HepG2 (cell line): ENCODE measurements around the gene IFIT1. TPM values are rescaled to one million over a fixed set of nuclear protein-coding genes. Genes with fewer than 3 reads are reported as not detected.

Source experiments
- ARHGAP35 ChIP-seq: sonication (generic); formaldehyde crosslinking; IDR thresholded peaks from 2 replicates; pipeline ENCODE4 v1.9.0; 2022; ENCODE audit warnings: mild to moderate bottlenecking, inconsistent platforms, moderate library complexity, missing genetic modification reagents, borderline replicate concordance
- ATF4 ChIP-seq, 2 experiments: fragments of 450-650 bp in 1 of 2; sonication (generic) in 1 of 2; formaldehyde crosslinking; IDR thresholded peaks; 2 replicates each; pipeline versions ENCODE4 v1.5.0 to v1.8.0; 2020 to 2022; ENCODE audit warnings: mild to moderate bottlenecking in 1 of 2, missing genetic modification reagents in 1 of 2
- CBX2 ChIP-seq, 2 experiments: fragments of 200-600 bp in 1 of 2; sonication (generic); formaldehyde crosslinking in 1 of 2; IDR thresholded peaks; 2 replicates each; pipeline versions ENCODE4 v1.7.0 to v1.8.1; 2018 to 2022; ENCODE audit warnings: low read depth in 2 of 2, low read length in 1 of 2, mild to moderate bottlenecking in 1 of 2, missing genetic modification reagents in 1 of 2
- CEBPG ChIP-seq: IDR thresholded peaks from 2 replicates; pipeline ENCODE4 v1.6.1; 2016
- CENPX ChIP-seq: sonication (generic); formaldehyde crosslinking; IDR thresholded peaks from 2 replicates; pipeline ENCODE4 v1.9.0; 2021; ENCODE audit warnings: mild to moderate bottlenecking, missing genetic modification reagents, moderate library complexity
- ESRRA ChIP-seq: sonication (generic); formaldehyde crosslinking; IDR thresholded peaks from 2 replicates; pipeline ENCODE4 v1.5.1; 2020; ENCODE audit warnings: mild to moderate bottlenecking, low read depth, missing genetic modification reagents
- GATAD1 ChIP-seq: IDR thresholded peaks from 2 replicates; pipeline ENCODE4 v1.6.1; 2016; ENCODE audit warnings: missing genetic modification reagents, missing compliant biosample characterization
- KAT7 ChIP-seq: IDR thresholded peaks from 2 replicates; pipeline ENCODE4 v1.6.1; 2018; ENCODE audit warnings: borderline replicate concordance, missing compliant biosample characterization
- KDM1A ChIP-seq: IDR thresholded peaks from 2 replicates; pipeline ENCODE4 v1.6.1; 2016; ENCODE audit warnings: missing compliant biosample characterization
- MIXL1 ChIP-seq: IDR thresholded peaks from 2 replicates; pipeline ENCODE4 v1.6.1; 2016
- MTF2 ChIP-seq: sonication (generic); formaldehyde crosslinking; IDR thresholded peaks from 2 replicates; pipeline ENCODE4 v1.5.0; 2020; ENCODE audit warnings: missing genetic modification reagents, borderline replicate concordance
- NFRKB ChIP-seq: fragments of 450-650 bp; IDR thresholded peaks from 2 replicates; pipeline ENCODE4 v1.6.1; 2017
- POLR2G ChIP-seq: fragments of 200-400 bp; formaldehyde crosslinking; IDR thresholded peaks from 2 replicates; pipeline ENCODE4 v1.6.1; 2018; ENCODE audit warnings: mild to moderate bottlenecking, low read depth, low read length, moderate library complexity
- RAD21 ChIP-seq: fragments of 450-650 bp; formaldehyde crosslinking; IDR thresholded peaks from 2 replicates; pipeline ENCODE4 v1.5.0; 2020; ENCODE audit warnings: mild to moderate bottlenecking
- TRIM22 ChIP-seq: fragments of 450-650 bp; IDR thresholded peaks from 2 replicates; pipeline ENCODE4 v1.6.1; 2017
- ZBTB33 ChIP-seq: sonication (generic); formaldehyde crosslinking; IDR thresholded peaks from 2 replicates; pipeline ENCODE4 v1.4.0; 2020; ENCODE audit warnings: missing genetic modification reagents
- ZBTB42 ChIP-seq: sonication (generic); formaldehyde crosslinking; IDR thresholded peaks from 2 replicates; pipeline ENCODE4 v1.5.0; 2020; ENCODE audit warnings: mild to moderate bottlenecking, missing genetic modification reagents
- ZBTB43 ChIP-seq: sonication (generic); formaldehyde crosslinking; conservative IDR thresholded peaks from 2 replicates; pipeline ENCODE4 v1.4.0; 2020; ENCODE audit warnings: missing genetic modification reagents
- ZEB1 ChIP-seq: IDR thresholded peaks from 2 replicates; pipeline ENCODE4 v1.6.1; 2012; ENCODE audit warnings: mild to moderate bottlenecking, low read depth, inconsistent platforms; ENCODE audit not compliant: insufficient replicate concordance
- ZFP36L1 ChIP-seq: sonication (generic); formaldehyde crosslinking; IDR thresholded peaks from 2 replicates; pipeline ENCODE4 v1.8.0; 2022; ENCODE audit warnings: mild to moderate bottlenecking, missing genetic modification reagents, moderate library complexity
- ZMAT3 ChIP-seq: sonication (generic); formaldehyde crosslinking; conservative IDR thresholded peaks from 2 replicates; pipeline ENCODE4 v1.7.0; 2021; ENCODE audit warnings: missing genetic modification reagents
- ZNF3 ChIP-seq: IDR thresholded peaks from 2 replicates; pipeline ENCODE4 v1.7.0; 2017; ENCODE audit warnings: inconsistent platforms
- ZNF362 ChIP-seq: sonication (generic); formaldehyde crosslinking; IDR thresholded peaks from 2 replicates; pipeline ENCODE4 v1.4.0; 2020; ENCODE audit warnings: missing genetic modification reagents, mild to moderate bottlenecking, borderline replicate concordance
- ZNF776 ChIP-seq: sonication (generic); formaldehyde crosslinking; IDR thresholded peaks from 2 replicates; pipeline ENCODE4 v1.4.0; 2020; ENCODE audit warnings: mild to moderate bottlenecking, missing genetic modification reagents
- ZSCAN30 ChIP-seq: sonication (generic); formaldehyde crosslinking; IDR thresholded peaks from 2 replicates; pipeline ENCODE4 v1.5.0; 2020; ENCODE audit warnings: mild to moderate bottlenecking, missing genetic modification reagents
- polyA plus RNA-seq, 8 experiments: library from polyadenylated mRNA; depleted of rRNA in 3 of 8; stranded (reverse) in 7 of 8; unstranded in 1 of 8; fragments of >200 nt; fragmentation: Illumina TruSeq in 4 of 8; extraction: Trizol in 4 of 8; gene quantifications; 2 replicates each; pipeline versions ENCODE4 v1.2.1 to v1.2.3, GENCODE V29; 2011 to 2016; ENCODE audit warnings: low read depth in 4 of 8, missing spikeins in 1 of 8, mixed read lengths in 1 of 8; ENCODE audit not compliant: insufficient read depth in 1 of 8
- total RNA-seq, 5 experiments: library from RNA; depleted of rRNA; stranded (reverse); fragments of >200 nt; fragmentation: Illumina TruSeq; extraction: Trizol; gene quantifications; 2 replicates each; pipeline ENCODE4 v1.2.3, GENCODE V29; 2016; ENCODE audit warnings: low read depth in 1 of 5

Gene IFIT1
- total and polyA plus RNA-seq, 2 of the 13 experiments (the other 11 are each of a cell fraction or from before 2014, with no cell fraction given), result 1.5 to 5.5 TPM

- TF ChIP-seq ZBTB43 (no peak), MIXL1 (CRISPR knock-in tag) (peak; percentile 64), NFRKB (no peak), ZBTB33 (CRISPR knock-in tag) (no peak), ZNF776 (CRISPR knock-in tag) (no peak), MTF2 (CRISPR knock-in tag) (no peak), ZSCAN30 (CRISPR knock-in tag) (no peak), ZNF3 (CRISPR knock-in tag) (no peak; the same call in 1 of the 2 replicates), TRIM22 (no peak), ARHGAP35 (no peak), ATF4 (CRISPR knock-in tag; IDR thresholded peaks at IDR 0.05) (peak in 1 of 2 experiments; percentile 77; a peak in 1 of 4 replicates), ZBTB42 (CRISPR knock-in tag) (no peak), POLR2G (no peak), KAT7 (CRISPR knock-in tag) (0 out of 2 replicates have a peak, but pooled peaks have one; percentile 38), ZEB1 (no peak), CBX2 (IDR thresholded peaks at IDR 0.05; ENCODE audit: low read depth, low read length) (no peak), CBX2 (CRISPR knock-in tag; IDR thresholded peaks at IDR 0.05; ENCODE audit: low read depth) (no peak), CENPX (CRISPR knock-in tag) (no peak), GATAD1 (no peak; the same call in 1 of the 2 replicates), ESRRA (CRISPR knock-in tag) (no peak), ZMAT3 (CRISPR knock-in tag) (no peak), KDM1A (CRISPR knock-in tag) (0 out of 2 replicates have a peak, but pooled peaks have one; percentile 56), ZNF362 (CRISPR knock-in tag) (peak; percentile 85), CEBPG (CRISPR knock-in tag) (peak; percentile 94), ZFP36L1 (CRISPR knock-in tag) (no peak; the same call in 1 of the 2 replicates), RAD21 (CRISPR knock-in tag) (no peak)
These were observed 18.3 kb upstream of the IFIT1 start (continued) for GRCh38 chr10:89373916-89374711.
